GM23248 (cell line): ENCODE measurements around the gene TMEM200C. TPM values are rescaled to one million over a fixed set of nuclear protein-coding genes. Genes with fewer than 3 reads are reported as not detected.

Source experiments
- DNase-seq: peaks from one replicate; pipeline ENCODE4 v3.0.0-alpha.2; 2015
- H2AFZ ChIP-seq: fragments of 200-600 bp; sonication (generic); 2 replicates; pipeline ENCODE4 v1.6.1; 2016; ENCODE audit warnings: antibody characterized with exemption
- H3F3A ChIP-seq: fragments of 200-600 bp; sonication (generic); 2 replicates; pipeline ENCODE4 v1.6.1; 2016; ENCODE audit warnings: mild to moderate bottlenecking, antibody characterized with exemption, mixed run types; ENCODE audit not compliant: insufficient read depth
- H3K27ac ChIP-seq: fragments of 200-600 bp; sonication (generic); 2 replicates; pipeline ENCODE4 v1.5.1; 2016; ENCODE audit warnings: mild to moderate bottlenecking
- H3K27me3 ChIP-seq: fragments of 200-600 bp; sonication (generic); replicated peaks from 2 replicates; pipeline ENCODE4 v1.6.1; 2016; ENCODE audit warnings: mild to moderate bottlenecking; ENCODE audit not compliant: insufficient read depth
- H3K36me3 ChIP-seq: fragments of 200-600 bp; sonication (generic); 2 replicates; pipeline ENCODE4 v1.6.1; 2016; ENCODE audit warnings: low read depth, mild to moderate bottlenecking
- H3K4me1 ChIP-seq: fragments of 200-600 bp; sonication (generic); 2 replicates; pipeline ENCODE4 v1.6.1; 2016; ENCODE audit warnings: mild to moderate bottlenecking; ENCODE audit not compliant: insufficient read depth
- H3K4me2 ChIP-seq: fragments of 200-600 bp; sonication (generic); one replicate; pipeline ENCODE4 v1.6.1; 2016; ENCODE audit warnings: mild to moderate bottlenecking; ENCODE audit not compliant: unreplicated experiment
- H3K4me3 ChIP-seq: fragments of 200-600 bp; sonication (generic); 2 replicates; pipeline ENCODE4 v1.5.1; 2016; ENCODE audit warnings: mild to moderate bottlenecking
- H3K79me2 ChIP-seq: fragments of 200-600 bp; sonication (generic); 2 replicates; pipeline ENCODE4 v1.6.1; 2016; ENCODE audit warnings: mild to moderate bottlenecking; ENCODE audit not compliant: insufficient read depth
- H3K9ac ChIP-seq: fragments of 200-600 bp; sonication (generic); 2 replicates; pipeline ENCODE4 v1.6.1; 2016; ENCODE audit warnings: mild to moderate bottlenecking
- H3K9me2 ChIP-seq: fragments of 200-600 bp; sonication (generic); 2 replicates; pipeline ENCODE4 v1.6.1; 2016; ENCODE audit warnings: mixed run types, mild to moderate bottlenecking, moderate library complexity; ENCODE audit not compliant: insufficient read depth
- H3K9me3 ChIP-seq: fragments of 200-600 bp; sonication (generic); one replicate; pipeline ENCODE4 v1.6.1; 2017; ENCODE audit warnings: low read depth
- H4K20me1 ChIP-seq: fragments of 200-600 bp; sonication (generic); 2 replicates; pipeline ENCODE4 v1.6.0; 2016; ENCODE audit not compliant: insufficient read depth
- EZH2 ChIP-seq: fragments of 200-600 bp; sonication (generic); IDR thresholded peaks from 2 replicates; pipeline ENCODE4 v1.6.1; 2018; ENCODE audit warnings: antibody characterized with exemption, mild to moderate bottlenecking; ENCODE audit not compliant: insufficient read depth, poor library complexity, severe bottlenecking
- EZH2phosphoT487 ChIP-seq: fragments of 200-600 bp; sonication (generic); IDR thresholded peaks from 2 replicates; pipeline ENCODE4 v1.6.1; 2018; ENCODE audit warnings: antibody characterized with exemption, moderate library complexity, mild to moderate bottlenecking, low read depth; ENCODE audit not compliant: insufficient read depth
- WGBS, 2 experiments: methylation state at CpG; one replicate each; pipeline ENCODE4 v1.1.6; 2015 to 2017; ENCODE audit warnings: low lambda C conversion rate in 2 of 2, low coverage in 1 of 2; ENCODE audit errors: missing lambda C conversion rate in 2 of 2; 5-methylcytosine and 5-hydroxymethylcytosine counted together
- in situ Hi-C: fragments of 300-500 bp; cut with MboI; formaldehyde crosslinking; loops from 2 replicates; pipeline ENCODE4 v1.15.0; 2020
- polyA plus RNA-seq: library from polyadenylated mRNA; unstranded; fragments of >200 nt; fragmentation: Nextera tagmentation; extraction: Ambion mirVana; gene quantifications from 2 replicates; pipeline ENCODE4 v1.2.1, GENCODE V29; 2016
- total RNA-seq: library from RNA; depleted of rRNA; stranded (reverse); fragments of >200 nt; shearing (Covaris generic); gene quantifications from 2 replicates; pipeline ENCODE4 v1.2.3, GENCODE V29; 2014

The TMEM200C gene
- total and polyA plus RNA-seq, 2 experiments from 2014 or later: not detected

DNA sequence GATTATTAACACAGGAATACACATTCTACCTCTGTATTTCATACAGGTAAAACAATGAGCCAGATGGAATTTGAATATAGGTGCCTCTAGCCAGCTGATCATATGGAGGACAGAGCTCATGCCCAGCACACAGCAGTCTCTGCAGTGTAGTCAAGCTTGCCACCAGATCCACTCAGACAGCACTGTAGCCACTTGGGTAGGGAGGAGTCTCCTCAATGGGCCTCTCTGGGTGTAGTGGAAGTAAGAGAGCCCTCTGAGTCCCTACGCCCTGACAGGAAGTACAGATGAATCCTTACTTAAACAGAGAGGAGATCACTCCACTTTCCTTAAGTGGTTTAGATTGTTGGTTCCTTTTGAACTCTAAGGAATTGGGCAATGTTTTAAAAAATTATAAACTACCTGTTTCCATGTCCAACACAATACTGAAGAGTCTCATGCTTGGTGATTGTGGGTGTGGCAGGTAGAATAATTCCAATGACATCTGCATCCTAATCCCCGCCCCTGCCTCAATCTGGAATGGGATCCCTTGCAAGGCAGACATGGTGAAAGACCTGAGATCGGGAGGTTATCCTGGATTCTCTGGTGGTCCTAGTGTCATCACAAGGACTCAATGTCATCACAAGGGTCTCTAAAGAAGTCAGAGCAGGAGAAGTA lies 23.0 kb upstream of the TMEM200C start:
- Histone ChIP-seq H3F3A (no peaks in the 10 kb centered on the region), H3K79me2 (no peaks in the 10 kb centered on the region), H3K9me3 (no peaks in the 10 kb centered on the region), H3K4me1 (no peaks in the 10 kb centered on the region), H4K20me1 (no peaks in the 10 kb centered on the region), H3K27ac (no peak overlapping the region), H2AFZ (no peak overlapping the region), H3K27me3 (no peaks in the 10 kb centered on the region), H3K9ac (no peak overlapping the region), H3K4me2 (no peak overlapping the region), H3K4me3 (no peak overlapping the region), H3K9me2 (no peaks in the 10 kb centered on the region), H3K36me3 (no peaks in the 10 kb centered on the region)
- no peak for DNase-seq
- in situ Hi-C loops: no loop called here
- WGBS, 2 experiments: 52 to 56% methylated on average over 3 of the region's 3 CpGs
- TF ChIP-seq EZH2 (no peak), EZH2phosphoT487 (no peak)

DNA sequence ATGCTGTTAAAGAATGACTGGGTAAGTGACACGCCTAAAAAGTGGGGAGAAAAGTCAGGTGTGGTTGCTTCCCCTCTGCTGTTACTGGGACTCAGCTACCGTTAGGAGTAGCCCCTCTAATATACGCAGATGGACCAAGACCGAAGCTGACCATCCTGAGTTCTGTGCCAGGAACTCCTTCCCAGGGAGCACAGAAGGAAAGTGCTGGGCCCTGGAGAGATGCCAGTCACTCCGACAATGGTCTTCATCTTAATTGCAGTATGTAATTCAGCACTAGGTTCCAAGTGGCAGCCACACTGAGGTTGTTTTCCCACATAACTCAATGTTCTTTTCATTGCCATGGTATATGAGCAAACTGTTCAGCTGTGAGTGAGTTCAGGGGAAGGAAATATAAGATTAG lies 19.6 kb upstream of the TMEM200C start:
- Histone ChIP-seq H3K27ac (no peak overlapping the region), H3K4me1 (no peaks in the 10 kb centered on the region), H3K36me3 (no peaks in the 10 kb centered on the region), H3K9ac (no peak overlapping the region), H3K79me2 (no peaks in the 10 kb centered on the region), H3K9me2 (no peaks in the 10 kb centered on the region), H3K4me3 (no peak overlapping the region), H3K4me2 (no peak overlapping the region), H2AFZ (no peak overlapping the region), H4K20me1 (no peaks in the 10 kb centered on the region), H3K27me3 (no peaks in the 10 kb centered on the region), H3F3A (no peaks in the 10 kb centered on the region), H3K9me3 (no peaks in the 10 kb centered on the region)
- DNase-seq: no peak
- 68 to 79% methylated on average over 5 of the region's 5 CpGs for WGBS, 2 experiments
- in situ Hi-C loops: no loop called here
- TF ChIP-seq EZH2: no peak
- no peak for TF ChIP-seq EZH2phosphoT487

DNA sequence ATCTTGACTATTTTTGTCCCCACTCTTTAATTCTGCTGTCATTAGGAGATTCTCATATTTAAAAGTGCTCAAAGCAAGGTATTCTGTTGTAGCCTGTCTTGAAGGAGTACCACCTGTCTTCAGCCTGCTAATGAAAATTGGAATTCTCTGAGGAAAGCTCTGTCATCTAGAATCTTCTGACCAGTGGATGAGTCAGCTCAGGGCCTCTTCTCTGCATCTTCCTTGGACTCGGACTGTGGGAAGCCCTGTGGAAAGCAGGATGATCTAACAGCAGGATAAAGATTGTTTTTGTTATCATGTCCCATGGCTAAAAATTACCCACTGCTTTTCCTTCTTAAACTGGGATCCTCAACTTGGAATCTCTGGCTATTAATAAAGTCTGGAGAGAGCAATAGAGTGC lies 18.7 kb upstream of the TMEM200C start:
- Histone ChIP-seq H3K27ac (no peak overlapping the region), H3K9me3 (no peaks in the 10 kb centered on the region), H3K4me1 (no peaks in the 10 kb centered on the region), H2AFZ (no peak overlapping the region), H3K9ac (no peak overlapping the region), H3K4me2 (no peak overlapping the region), H3K36me3 (no peaks in the 10 kb centered on the region), H4K20me1 (no peaks in the 10 kb centered on the region), H3K27me3 (no peaks in the 10 kb centered on the region), H3K4me3 (no peak overlapping the region), H3F3A (no peaks in the 10 kb centered on the region), H3K9me2 (no peaks in the 10 kb centered on the region), H3K79me2 (no peaks in the 10 kb centered on the region)
- in situ Hi-C loops: no loop called here
- WGBS, 2 experiments: 13% methylated on average over 1 of the region's 1 CpG
- TF ChIP-seq EZH2 (no peak), EZH2phosphoT487 (no peak)
- peak; percentile 19 for DNase-seq

DNA sequence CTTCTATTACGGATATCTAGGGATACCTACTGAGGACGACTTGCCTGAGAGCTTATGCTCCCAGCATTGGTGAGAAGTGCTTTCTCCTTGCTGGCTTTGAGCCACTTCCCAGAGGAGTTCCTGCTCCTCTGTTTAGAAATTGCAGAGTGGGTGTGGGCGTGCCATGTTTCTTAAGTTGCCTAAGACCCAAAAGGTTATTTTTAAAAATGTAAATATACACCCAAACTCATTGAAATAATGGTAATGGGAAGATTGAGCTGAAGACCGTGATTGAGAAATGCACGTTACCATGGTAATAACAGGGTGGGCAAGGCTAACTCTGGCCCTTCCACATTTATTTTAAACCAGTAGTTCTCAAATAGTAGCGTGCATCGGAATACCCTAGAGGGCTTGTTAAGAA lies 17.2 kb upstream of the TMEM200C start:
- WGBS, 2 experiments: 59 to 61% methylated on average over 7 of the region's 7 CpGs
- no peak overlapping the region for H2AFZ ChIP-seq
- H3K9ac ChIP-seq: no peak overlapping the region
- no peak overlapping the region for H3K4me2 ChIP-seq
- no peaks in the 10 kb centered on the region for H3F3A ChIP-seq
- no peaks in the 10 kb centered on the region for H4K20me1 ChIP-seq
- no peaks in the 10 kb centered on the region for H3K9me2 ChIP-seq
- TF ChIP-seq EZH2 (no peak), EZH2phosphoT487 (no peak)
- H3K79me2 ChIP-seq: no peaks in the 10 kb centered on the region
- no peaks in the 10 kb centered on the region for H3K9me3 ChIP-seq
- H3K27ac ChIP-seq: no peak overlapping the region
- DNase-seq: no peak
- no peaks in the 10 kb centered on the region for H3K4me1 ChIP-seq
- no peak overlapping the region for H3K4me3 ChIP-seq
- in situ Hi-C loops: no loop called here
- peaks cover 9% of the 10 kb centered on the region; the same call in 1 of the 2 replicates for H3K27me3 ChIP-seq
- no peaks in the 10 kb centered on the region for H3K36me3 ChIP-seq

DNA sequence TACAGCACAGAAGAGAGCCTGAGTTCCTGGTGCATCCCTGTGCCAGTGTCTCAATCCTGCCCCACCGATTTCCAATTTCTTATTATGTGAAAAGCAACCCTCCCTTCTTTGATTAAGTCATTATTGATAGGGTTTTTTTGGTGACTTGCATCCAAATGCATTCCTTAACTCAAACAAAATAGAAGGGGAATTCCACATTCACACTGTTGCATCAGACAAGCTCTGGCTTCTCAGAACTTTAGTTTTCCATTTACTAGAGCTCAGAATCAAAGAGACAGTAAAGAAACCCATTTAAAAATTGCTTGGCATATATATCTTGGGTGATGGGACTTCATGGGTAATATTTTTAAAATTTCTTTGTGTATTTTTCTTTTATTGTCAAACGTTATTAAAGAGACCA lies 13.8 kb upstream of the TMEM200C start:
- no peaks in the 10 kb centered on the region for H3K4me1 ChIP-seq
- no peak overlapping the region for H3K9ac ChIP-seq
- H3K9me2 ChIP-seq: no peaks in the 10 kb centered on the region
- TF ChIP-seq EZH2phosphoT487 (no peak), EZH2 (no peak)
- H2AFZ ChIP-seq: no peak overlapping the region
- DNase-seq: no peak
- H3K4me2 ChIP-seq: no peak overlapping the region
- H3K27me3 ChIP-seq: peaks cover 9% of the 10 kb centered on the region; the same call in 1 of the 2 replicates
- no peaks in the 10 kb centered on the region for H3K79me2 ChIP-seq
- no peaks in the 10 kb centered on the region for H4K20me1 ChIP-seq
- no peaks in the 10 kb centered on the region for H3K36me3 ChIP-seq
- no peak overlapping the region for H3K4me3 ChIP-seq
- WGBS, 2 experiments: 12 to 18% methylated on average over 2 of the region's 2 CpGs
- in situ Hi-C loops: no loop called here
- H3K27ac ChIP-seq: no peak overlapping the region
- H3F3A ChIP-seq: no peaks in the 10 kb centered on the region
- no peaks in the 10 kb centered on the region for H3K9me3 ChIP-seq
